GM04504 (cell line): ENCODE data around the gene LIPA.
"Not testable (repeated sequence)": the region's sequence is repeated elsewhere in the genome, so short reads cannot be mapped to it uniquely, and the experiment has no call there.

Source experiments
- DNase-seq: peaks from one replicate; pipeline ENCODE4 v3.0.0-alpha.2; 2012; ENCODE audit warnings: low read depth

Gene LIPA

GRCh38 chr10:89207801-89208551 is 43.6 kb downstream of the LIPA start:
- no peak for DNase-seq

GRCh38 chr10:89207181-89207800 is 44.3 kb downstream of the LIPA start, which contains the start of gene CH25H:
Gene CH25H, minus strand, starts transcription at chr10:89207317. Its CDS starts 25 bp downstream, at chr10:89207292.
- peak; percentile 65 for DNase-seq

- no peak for DNase-seq
Measured at GRCh38 chr10:89206402-89207180, 45.0 kb downstream of the LIPA start.

- no peak for DNase-seq
Measured at GRCh38 chr10:89204621-89205185, 46.9 kb downstream of the LIPA start.

GRCh38 chr10:89203237-89203636 is 48.3 kb downstream of the LIPA start:
- no peak for DNase-seq

GRCh38 chr10:89202033-89202425 is 49.5 kb downstream of the LIPA start:
- no peak for DNase-seq

GRCh38 chr10:89201345-89202032 is 50.1 kb downstream of the LIPA start:
- no peak for DNase-seq

GRCh38 chr10:89197473-89197872 is 54.1 kb downstream of the LIPA start:
- no peak for DNase-seq

GRCh38 chr10:89191301-89191700 is 60.3 kb downstream of the LIPA start:
- DNase-seq: not testable (repeated sequence)

- no peak for DNase-seq
Measured at GRCh38 chr10:89189211-89189734, 62.3 kb downstream of the LIPA start.

GRCh38 chr10:89185658-89186057 is 65.9 kb downstream of the LIPA start:
- no peak for DNase-seq

- DNase-seq: no peak
Measured at GRCh38 chr10:89184638-89185037, 66.9 kb downstream of the LIPA start.

GRCh38 chr10:89183571-89183970 is 68.0 kb downstream of the LIPA start:
- no peak for DNase-seq

GRCh38 chr10:89182894-89183293 is 68.7 kb downstream of the LIPA start:
- no peak for DNase-seq

- DNase-seq: no peak
Measured at GRCh38 chr10:89175816-89176215, 75.8 kb downstream of the LIPA start.

- DNase-seq: no peak
Measured at GRCh38 chr10:89173075-89173474, 78.5 kb downstream of the LIPA start.

- DNase-seq: no peak
Measured at GRCh38 chr10:89171996-89172395, 79.6 kb downstream of the LIPA start.

GRCh38 chr10:89171263-89171872 is 80.2 kb downstream of the LIPA start:
- DNase-seq: no peak

GRCh38 chr10:89168354-89168900 is 83.1 kb downstream of the LIPA start:
- DNase-seq: not testable (repeated sequence)

GRCh38 chr10:89167915-89168314 is 83.7 kb downstream of the LIPA start:
- DNase-seq: no peak

- no peak for DNase-seq
Measured at GRCh38 chr10:89165923-89166322, 85.7 kb downstream of the LIPA start.
